HG03571 (cell line): ENCODE data around the gene MLLT10.

ENCODE experiments used
- ATAC-seq: cut with Tn5 transposase; IDR thresholded peaks from one replicate; pipeline ENCODE4 v1.9.1; 2021; ENCODE audit not compliant: unreplicated experiment

The MLLT10 gene

DNA sequence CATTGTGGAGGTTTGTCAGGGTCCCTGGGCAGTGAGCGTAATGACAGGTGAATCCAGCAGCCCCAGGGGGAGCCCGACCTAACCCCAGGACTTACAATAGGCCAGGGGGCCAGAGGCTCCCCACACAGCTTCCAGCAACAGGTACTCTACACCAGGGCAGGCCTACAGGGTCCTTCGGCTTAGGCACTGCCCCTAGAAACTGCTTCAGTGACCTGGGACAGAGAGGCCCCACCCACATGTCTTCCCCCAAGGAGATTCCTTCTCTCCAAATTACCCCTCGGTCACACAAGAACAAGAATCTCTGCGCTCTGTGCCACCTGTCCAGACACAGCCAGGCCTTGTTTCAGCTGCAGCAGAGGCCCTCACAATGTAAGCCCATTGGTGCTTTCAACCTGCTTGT is 32.9 kb upstream of the MLLT10 start:
- ATAC-seq = no peak

DNA sequence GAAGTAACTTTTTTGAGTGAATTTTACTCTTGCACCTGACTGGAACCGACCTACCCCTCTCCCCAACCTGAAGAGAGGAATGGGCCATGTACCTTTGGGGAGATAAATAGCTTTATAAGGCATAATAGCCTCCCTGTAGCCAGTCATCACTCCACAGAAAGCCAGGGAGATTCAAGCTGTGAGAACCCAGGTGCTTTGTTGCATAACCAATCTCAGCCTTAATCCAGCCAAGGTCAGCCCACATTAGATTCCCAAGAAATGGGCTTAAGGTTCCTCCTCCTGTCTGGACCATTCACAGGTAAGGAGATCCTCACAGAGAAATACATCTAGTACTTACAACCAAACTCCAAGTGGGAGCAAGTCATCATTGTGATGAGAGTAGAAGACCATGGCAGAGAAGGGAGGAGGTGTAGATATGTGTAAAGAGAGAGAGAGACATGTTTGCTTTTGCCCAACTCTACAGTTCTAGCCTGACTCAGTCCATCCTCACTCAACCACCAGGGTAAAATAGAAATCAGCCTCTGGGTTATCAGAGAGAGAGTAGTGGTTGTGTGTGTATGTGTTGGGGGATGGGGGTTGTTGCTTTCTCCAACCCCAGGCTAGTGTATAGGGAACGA is 32.2 kb upstream of the MLLT10 start:
- ATAC-seq = no peak

DNA sequence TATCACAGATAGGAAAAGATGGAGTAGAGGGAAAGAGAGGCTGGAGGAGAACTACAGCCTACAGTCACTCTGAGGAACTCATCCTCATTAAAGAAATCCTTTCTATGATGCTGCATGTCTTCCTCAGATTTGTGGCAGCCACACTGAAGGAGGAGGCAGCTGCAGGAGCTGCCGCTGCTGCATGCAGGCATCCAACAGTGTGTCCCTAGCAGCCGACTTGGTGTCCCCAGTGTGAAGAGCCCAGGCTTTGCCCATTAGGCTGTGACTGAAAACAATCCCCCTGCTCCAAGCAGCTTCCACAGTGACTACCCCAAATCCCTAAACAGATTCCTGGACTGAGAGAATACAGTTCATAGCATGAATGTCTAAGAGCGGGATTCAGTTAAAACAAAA is 31.7 kb upstream of the MLLT10 start:
- ATAC-seq = no peak

DNA sequence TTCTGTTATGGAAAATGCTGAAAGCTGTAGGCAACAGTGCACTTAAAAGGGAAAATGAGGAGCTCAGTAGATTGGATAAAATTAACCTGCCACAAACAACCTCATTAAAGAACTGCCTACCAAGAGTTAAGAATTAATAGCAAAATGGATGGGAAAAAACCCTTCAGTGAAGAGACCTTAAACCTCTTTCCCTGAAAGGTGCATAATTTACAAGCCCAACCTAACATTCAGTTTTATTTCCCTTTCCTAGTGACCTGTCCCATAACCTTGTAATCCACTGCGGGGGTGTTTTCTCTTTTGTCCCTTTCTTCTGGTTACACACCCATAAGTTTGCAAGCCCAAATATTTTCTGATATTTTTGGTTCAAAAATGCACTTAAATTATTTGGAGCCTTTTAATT is 30.5 kb upstream of the MLLT10 start:
- no peak for ATAC-seq

DNA sequence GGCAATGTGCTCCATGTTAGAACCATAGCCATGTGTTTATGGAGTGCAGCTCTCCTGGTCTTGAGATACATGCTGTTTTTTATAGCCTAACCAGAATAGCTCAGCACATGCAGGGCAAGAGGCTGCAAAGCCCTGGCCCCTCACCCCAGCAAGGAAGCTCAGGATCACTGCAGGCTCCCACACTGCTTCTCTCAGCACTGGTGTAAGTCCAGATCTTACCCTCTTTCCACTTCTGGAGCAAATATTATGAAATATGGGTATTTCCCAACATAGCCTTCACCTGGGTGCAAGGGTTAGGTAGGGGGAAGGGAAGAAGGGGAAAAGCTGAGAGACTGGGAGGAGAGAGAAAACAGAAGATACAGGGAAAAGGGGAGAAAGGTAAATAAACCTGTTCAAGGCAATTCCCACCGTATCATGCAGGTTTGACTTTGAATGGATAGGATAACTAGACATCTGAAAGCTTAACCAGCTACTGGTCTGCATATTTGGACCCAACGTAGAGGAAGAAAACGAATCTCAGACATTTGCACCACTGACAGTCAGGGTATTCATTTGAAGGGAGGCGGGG is 28.2 kb upstream of the MLLT10 start:
- ATAC-seq = no peak

DNA sequence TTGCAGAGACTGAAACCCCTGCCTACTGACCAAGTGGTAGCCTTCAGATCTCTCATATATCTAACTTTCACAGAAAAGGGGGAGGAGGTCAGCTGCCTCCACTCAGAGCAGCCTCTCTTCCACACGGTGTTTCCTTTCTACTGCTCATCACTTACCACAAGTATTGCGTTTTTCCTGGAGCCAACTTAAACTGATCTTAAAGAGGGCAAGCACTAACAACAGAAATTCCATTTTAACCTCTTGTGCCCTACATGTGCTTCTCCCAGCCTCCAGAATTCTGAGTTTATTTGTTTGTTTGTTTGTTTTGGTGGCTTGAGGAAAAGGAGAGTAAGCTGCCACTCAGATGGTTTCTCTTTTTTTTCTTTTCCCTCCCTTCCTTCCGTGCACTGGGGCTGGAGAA is 27.7 kb upstream of the MLLT10 start:
- ATAC-seq = no peak

DNA sequence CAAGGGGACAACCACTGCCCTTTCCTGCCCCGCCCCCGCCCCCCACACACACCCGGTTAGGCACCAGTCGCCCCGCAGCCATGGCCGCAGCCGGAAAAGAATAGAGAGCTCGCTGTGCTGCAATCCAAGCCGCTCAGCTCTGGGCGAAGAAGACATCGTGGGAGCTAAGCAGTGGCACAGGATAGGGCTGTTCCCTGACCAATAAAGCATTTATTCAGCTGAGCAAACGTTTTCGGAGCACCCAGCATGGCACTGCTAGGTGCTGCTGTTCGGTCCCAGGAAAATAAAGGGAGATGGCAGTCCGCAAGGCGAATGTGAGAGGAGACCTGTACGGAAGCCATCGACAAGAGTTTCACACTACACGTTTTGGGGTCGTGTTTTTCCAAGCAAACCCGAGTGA is 26.9 kb upstream of the MLLT10 start:
- no peak for ATAC-seq

DNA sequence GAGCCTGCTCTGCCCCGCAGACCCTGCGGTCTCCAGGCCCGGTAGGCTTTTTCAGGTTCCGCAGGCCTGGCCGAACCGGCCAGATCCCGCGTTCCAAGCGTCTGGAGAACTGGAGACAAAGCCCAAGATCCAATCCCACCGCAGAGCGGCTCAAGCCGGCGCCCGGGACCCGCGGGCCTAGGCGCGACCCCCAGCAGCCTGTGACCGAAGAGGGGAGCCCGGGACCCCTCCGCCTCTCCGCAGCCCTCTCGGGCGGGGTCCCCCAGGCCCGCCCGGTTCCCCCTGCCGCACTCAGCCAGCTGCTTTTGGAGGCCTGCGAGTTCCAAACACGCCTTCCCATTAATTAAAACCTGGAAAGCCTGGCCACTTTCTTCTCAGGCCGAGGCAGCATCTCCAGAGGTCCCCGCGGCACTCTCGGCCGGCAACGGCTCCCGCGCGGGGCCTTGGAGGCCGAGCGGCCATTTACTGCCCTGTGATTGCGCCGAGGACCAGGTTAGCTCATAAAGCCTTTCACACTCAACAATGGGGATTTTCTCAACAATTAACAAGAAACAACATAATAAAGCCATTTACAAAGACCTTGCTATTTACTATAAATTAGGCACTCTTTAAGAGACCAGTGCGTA is 25.2 kb upstream of the MLLT10 start:
- ATAC-seq = no peak

DNA sequence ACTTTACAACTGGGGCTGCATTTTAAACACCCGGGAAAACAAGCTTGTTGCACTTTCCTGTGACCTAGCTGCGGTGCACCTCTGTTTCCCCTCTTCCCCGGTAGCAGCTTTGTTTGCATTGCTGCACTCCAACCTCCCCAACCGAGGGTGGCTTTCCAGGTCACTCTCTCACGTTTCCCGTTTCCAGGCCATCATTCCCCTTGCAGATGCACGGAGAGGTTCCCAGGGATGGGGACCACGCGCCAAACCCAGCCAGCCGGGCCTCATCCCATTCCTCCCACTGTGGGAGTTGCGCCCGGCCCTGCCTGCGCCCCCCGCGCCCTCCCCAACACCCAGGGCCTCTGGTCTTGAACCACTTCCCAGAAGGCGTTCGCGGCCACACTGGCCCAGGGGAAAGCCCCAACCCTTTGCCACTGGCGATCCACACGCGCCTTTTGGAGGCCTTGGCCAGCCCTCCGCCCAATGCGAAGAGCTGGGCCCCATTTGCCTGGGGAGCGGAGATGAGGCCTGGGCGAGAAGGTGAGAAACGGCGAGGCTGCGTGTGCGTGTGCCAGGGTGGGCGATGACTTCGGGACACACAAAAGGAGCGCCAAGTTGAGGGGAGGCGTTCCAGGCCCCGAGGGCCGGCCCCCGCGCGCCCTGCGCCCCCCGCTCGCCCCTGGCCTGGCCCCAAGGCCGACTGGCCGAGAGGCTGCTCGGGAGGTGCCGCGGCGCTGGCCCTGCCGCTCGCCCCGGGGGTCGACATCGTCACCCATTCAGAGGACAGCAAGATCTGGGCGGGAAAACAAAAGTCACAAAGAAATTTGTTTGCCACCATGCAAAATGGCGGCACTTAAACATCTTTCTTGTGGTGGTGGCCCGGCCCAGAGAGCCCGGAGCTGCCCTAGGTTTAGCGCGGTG is 24.4 kb upstream of the MLLT10 start:
- ATAC-seq = no peak

DNA sequence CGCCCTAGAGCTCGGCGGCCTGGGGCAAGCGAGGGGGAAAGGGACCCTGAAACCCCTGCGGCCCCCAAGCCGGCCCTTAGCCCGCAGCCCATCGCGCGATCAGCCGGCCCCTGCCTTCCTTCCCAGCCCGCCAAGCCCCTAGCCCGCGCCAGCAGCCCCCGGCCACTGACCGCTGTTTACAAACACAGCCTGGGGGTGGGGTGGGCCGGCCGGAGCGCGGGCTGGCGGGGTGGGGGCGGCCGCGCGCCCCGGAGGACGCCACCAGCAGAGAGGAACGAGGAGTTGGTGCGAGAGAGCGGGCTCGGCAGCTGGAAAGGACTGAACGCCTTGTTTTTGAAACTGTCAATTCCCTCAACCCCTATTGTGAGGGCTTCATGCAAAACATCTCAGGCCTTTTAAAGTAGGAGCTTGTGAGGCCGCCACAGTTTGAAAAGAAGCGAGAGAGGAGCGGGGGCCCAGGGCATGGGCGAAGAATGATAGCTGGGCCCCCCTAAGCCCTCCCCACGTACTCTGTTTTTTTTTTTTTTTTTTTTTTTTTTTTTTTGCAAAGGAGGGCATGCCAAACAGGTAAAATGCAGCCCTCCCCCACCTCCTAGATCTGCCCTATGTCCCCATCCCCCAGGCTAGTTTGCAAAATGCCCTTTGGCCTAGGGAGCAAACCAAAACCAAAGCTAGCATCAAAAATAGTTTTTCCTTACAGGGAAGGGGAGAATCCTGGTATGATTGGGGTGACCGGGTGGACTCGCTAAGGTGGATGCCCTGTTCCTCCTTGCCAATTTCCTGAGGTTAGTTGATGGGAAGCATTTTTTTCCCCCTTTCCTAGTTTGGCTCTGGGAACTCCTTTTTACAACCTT is 23.6 kb upstream of the MLLT10 start:
- no peak for ATAC-seq

DNA sequence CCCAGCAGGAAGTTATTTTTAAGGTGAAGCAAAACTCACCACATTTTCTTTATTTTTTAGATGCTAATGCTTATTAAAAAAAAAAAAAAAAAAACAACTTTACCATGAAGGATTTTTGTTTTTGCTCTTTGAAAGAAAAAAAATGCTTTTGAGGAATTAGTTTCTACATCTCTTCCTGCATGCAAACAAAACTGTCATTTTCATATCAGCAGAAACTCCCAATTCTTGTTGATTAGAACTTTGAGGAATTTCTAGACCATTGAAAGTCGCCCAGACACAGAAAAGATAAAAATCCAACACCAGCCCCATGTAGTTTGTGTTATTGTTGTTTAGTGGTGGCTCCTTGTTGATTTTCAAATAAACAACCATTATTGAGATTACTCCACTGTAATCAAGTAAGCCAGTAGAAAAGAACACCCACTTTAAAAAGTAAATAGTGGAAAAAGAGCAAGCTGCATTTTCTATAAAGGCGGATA is 22.9 kb upstream of the MLLT10 start:
- no peak for ATAC-seq

DNA sequence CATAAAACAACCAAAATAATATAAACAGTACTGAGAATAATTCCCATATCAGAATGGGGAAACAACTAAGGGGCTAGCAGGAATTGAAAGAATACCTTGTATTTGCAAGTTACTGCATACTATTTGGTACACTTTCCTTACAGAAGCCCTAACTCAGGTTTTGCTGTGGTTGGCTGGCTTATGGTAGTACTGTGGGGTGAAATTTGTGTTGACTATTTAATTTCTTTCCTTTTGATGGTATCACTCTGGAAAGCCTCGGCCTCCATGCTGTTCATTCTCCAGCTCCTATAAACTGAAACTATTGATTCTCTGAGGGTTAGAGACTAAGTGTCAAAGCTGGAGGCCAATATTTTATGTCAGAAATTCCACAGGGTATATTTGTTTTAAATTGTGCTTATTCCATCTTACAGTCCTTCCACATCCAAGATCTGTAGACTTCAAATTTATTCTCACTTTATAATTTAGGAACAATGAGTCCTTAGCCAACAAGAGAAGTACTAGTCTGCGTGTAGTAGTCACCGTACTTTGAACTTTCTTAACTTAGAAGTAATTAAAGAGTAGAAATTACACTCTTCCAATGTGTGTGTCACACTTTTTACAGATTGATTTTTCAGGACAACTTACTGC is 22.0 kb upstream of the MLLT10 start:
- no peak for ATAC-seq

DNA sequence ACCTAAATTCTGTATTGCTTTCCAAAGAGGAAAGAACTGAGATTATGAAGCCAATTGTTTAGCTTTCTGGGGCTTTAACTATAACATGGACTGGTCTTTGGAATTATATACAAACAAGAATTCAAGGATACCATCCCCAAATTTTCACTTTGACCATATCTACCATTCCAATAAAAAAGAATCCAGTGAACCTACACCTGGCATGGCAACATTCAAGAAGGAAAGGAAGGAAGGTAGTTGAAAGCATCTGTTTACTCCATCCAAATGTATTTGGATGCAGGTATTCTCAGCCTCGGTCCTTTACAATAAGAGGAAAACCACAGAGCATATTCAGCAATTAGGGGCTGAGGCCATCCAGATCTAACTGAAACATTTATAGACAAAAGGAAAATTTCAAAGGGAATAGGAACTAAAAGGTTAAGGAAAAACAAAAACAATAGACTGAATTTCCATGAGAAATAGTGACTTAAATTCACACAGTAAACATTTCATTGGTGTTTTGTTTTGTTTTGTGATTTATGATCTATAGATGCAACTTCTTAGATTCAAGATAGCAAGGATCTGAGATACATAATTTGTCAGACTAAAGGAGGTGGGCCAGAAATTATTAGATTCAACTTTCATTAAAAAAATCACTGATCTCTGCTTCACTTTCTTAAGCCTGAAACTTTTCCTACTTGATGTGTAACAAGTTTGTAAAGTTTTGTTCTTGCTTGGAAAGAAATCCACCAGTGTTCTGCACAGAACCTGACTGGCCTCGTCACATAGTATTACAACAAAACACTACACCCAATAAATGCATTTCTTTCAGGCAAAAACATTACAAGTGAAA is 21.2 kb upstream of the MLLT10 start:
- ATAC-seq = no peak

DNA sequence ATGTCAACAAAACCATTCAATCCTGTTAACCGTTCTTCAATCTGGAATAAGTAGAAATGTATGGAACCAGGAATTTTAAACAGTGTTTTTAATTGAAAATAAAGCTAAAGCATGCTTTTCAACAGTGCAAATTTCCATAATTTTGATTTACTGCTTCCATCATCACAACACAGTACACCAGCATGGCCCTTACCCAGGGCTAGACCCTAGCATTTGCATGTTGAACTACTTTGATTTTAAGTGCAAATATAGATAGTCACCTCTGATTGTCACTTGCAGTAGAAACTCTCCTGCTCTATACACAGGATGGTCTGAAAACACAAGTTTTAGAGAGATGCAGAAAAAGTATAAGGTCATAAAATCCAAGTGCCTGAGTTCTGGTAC is 20.6 kb upstream of the MLLT10 start:
- no peak for ATAC-seq

DNA sequence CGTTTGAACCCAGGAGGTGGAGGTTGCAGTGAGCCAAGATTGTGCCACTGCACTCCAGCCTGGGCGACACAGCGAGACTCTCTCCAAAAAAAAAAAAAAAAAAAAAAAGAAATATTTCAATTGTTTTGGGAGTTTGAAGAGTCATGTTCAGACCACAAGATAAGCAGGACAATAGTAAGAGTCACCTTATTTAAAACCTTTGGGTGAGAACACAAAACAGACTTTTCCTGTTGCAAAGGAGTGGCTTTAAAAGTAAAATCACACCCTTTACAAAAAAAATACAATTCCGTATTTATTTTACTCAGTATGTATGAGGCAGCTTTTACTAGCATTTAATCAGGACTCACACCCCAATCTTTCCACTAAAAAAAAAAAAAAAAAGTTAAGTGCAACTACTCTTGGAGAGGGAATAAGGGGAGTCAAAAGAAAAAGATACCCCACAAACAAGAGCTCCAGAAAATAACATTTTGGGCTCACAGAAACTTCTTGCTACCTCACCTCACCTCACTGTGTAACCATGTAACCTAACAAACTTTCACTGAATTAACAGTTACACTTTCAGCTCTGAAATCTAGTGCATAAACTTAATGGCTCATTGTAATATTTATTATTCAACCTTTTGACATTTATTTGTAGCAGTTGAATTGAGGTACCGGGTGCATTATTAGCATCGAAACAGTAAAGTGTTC is 19.8 kb upstream of the MLLT10 start:
- ATAC-seq = no peak

DNA sequence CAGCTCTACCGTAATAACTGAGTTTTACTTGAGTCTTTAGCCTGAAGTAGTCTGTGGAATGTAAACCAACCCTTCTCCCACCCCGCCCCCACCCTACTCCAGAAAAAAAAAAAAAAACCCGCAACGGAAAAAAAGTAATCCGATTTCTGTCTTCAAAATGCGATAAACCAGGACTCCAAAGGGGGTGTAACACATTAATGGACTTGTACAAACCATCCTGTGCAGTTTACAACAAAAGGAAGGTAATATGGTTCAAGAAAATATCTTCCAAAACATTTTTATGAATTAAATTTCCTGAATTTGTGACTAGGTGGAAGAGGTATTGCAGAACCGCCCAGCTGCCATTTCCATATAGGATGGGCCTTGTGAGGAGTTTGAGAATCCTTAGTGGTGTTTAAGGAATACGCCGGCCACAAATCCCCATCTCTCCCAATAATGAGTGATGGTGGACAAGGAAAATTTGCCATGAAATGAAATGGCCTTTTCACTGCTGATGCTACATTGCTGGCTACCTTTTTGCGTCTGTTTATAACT is 19.1 kb upstream of the MLLT10 start:
- ATAC-seq = no peak

DNA sequence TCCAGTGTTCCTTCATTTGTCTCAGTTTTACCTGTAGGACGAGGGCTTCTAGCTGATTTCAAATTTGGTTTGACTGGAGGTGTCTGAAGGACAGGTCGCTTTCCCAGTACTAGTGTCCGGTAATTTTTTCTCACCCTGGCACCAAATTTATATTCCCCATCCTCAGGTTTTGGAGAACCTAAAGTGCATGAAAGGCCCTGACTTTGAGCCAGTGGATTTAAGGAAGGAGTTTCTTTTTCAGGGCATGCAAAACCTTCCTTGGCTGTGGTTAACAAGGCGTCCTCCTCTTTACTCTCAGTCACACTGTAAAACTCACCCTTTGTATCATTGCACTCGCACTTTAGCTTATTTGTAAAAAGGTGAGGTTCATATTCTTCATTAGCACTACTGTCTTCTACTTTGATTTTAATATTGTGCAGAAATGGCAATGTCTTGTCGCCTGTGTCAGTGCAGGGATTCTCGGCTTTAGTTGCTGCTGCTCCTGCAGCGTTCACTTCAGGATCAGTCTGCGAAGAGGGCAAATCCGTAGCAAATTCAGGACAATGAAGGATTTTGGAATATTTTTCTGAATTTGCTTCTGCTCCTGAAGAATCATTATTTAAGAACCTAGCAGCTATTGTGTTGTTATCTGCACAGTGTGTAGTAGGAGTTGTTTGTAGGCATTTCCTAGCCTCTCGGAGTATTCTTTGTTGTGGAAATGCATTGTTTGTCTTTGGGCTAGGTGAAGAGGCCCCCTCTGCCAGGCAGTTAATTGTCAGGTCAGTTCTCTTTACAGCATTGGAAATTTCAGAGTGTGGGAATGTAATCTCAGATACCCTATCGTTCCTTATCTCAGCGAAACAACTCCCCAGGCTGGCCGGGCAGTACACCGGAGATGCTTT is 18.4 kb upstream of the MLLT10 start:
- ATAC-seq = no peak
